HG03097 (cell line): Measurements from ENCODE around the gene SYT14.
"Not testable (repeated sequence)": the region's sequence is repeated elsewhere in the genome, so short reads cannot be mapped to it uniquely, and the experiment has no call there.

Experiments used
- ATAC-seq: cut with Tn5 transposase; IDR thresholded peaks from one replicate; pipeline ENCODE4 v1.9.1; 2021; ENCODE audit not compliant: unreplicated experiment, low FRiP score

The SYT14 gene

GRCh38 chr1:209931141-209931540 is 6.9 kb upstream of the SYT14 start:
- no peak for ATAC-seq

GRCh38 chr1:209936125-209936524 is 1.9 kb upstream of the SYT14 start:
- ATAC-seq: no peak

GRCh38 chr1:209945377-209945776 is 7.4 kb downstream of the SYT14 start:
- no peak for ATAC-seq

GRCh38 chr1:209948155-209948554 is 10.1 kb downstream of the SYT14 start:
- ATAC-seq: no peak

GRCh38 chr1:209956116-209956515 is 18.1 kb downstream of the SYT14 start:
- no peak for ATAC-seq

GRCh38 chr1:209959623-209960022 is 21.6 kb downstream of the SYT14 start:
- ATAC-seq: no peak

GRCh38 chr1:209960926-209961325 is 22.9 kb downstream of the SYT14 start:
- no peak for ATAC-seq

GRCh38 chr1:209962388-209962787 is 24.4 kb downstream of the SYT14 start:
- no peak for ATAC-seq

- no peak for ATAC-seq
Measured at GRCh38 chr1:209962856-209963255, 24.8 kb downstream of the SYT14 start.

GRCh38 chr1:209965996-209966395 is 28.0 kb downstream of the SYT14 start:
- ATAC-seq: no peak

- not testable (repeated sequence) for ATAC-seq
Measured at GRCh38 chr1:209978721-209979120, 40.7 kb downstream of the SYT14 start.

- no peak for ATAC-seq
Measured at GRCh38 chr1:209983953-209984352, 45.9 kb downstream of the SYT14 start.

GRCh38 chr1:209985002-209985401 is 47.0 kb downstream of the SYT14 start:
- no peak for ATAC-seq

GRCh38 chr1:209988706-209989105 is 50.7 kb downstream of the SYT14 start:
- ATAC-seq: no peak

- ATAC-seq: no peak
Measured at GRCh38 chr1:209989525-209989924, 51.5 kb downstream of the SYT14 start.

GRCh38 chr1:209993061-209993830 is 55.2 kb downstream of the SYT14 start:
- no peak for ATAC-seq

GRCh38 chr1:209996348-209996747 is 58.3 kb downstream of the SYT14 start:
- no peak for ATAC-seq

- ATAC-seq: no peak
Measured at GRCh38 chr1:209999005-209999404, 61.0 kb downstream of the SYT14 start.

- no peak for ATAC-seq
Measured at GRCh38 chr1:210001751-210002150, 63.7 kb downstream of the SYT14 start.

GRCh38 chr1:210003501-210003900 is 65.5 kb downstream of the SYT14 start:
- no peak for ATAC-seq

GRCh38 chr1:210010161-210010560 is 72.1 kb downstream of the SYT14 start:
- no peak for ATAC-seq

- no peak for ATAC-seq
Measured at GRCh38 chr1:210021145-210021860, 83.3 kb downstream of the SYT14 start.
